Astrocyte (in vitro differentiated cells and primary cell): ENCODE results near the gene TMEM37. TPM values are rescaled to one million over a fixed set of nuclear protein-coding genes. Genes with fewer than 3 reads are reported as not detected.

Experiments
- DNase-seq: peaks from one replicate; pipeline ENCODE4 v3.0.0-alpha.2; 2010; ENCODE audit warnings: low read depth
- FAIRE-seq: peaks from 2 replicates; lab custom pipeline; 2011; peaks lifted over from hg19 to GRCh38; lab: Jason Lieb, UNC
- H2AFZ ChIP-seq: 2 replicates; pipeline ENCODE4 v1.6.0; 2012; ENCODE audit warnings: low read depth, low read length, inconsistent platforms
- H3K27ac ChIP-seq: 2 replicates; pipeline ENCODE4 v1.5.1; 2011; ENCODE audit warnings: low read depth, low read length, inconsistent platforms
- H3K27me3 ChIP-seq: 2 replicates; pipeline ENCODE4 v1.6.0; 2011; ENCODE audit warnings: low read length, inconsistent platforms; ENCODE audit not compliant: insufficient read depth
- H3K36me3 ChIP-seq: 2 replicates; pipeline ENCODE4 v1.5.1; 2011; ENCODE audit warnings: low read length, inconsistent platforms; ENCODE audit not compliant: insufficient read depth
- H3K4me1 ChIP-seq: 2 replicates; pipeline ENCODE4 v1.5.1; 2011; ENCODE audit warnings: low read length, inconsistent platforms; ENCODE audit not compliant: insufficient read depth
- H3K4me2 ChIP-seq: 2 replicates; pipeline ENCODE4 v1.6.0; 2012; ENCODE audit warnings: low read length, inconsistent platforms
- H3K4me3 ChIP-seq: 2 replicates; pipeline ENCODE4 v1.5.1; 2011; ENCODE audit warnings: low read depth, mild to moderate bottlenecking, low read length, inconsistent platforms; ENCODE audit not compliant: insufficient read depth
- H3K79me2 ChIP-seq: 2 replicates; pipeline ENCODE4 v1.6.0; 2012; ENCODE audit warnings: mild to moderate bottlenecking, low read length, inconsistent platforms; ENCODE audit not compliant: insufficient read depth
- H3K9ac ChIP-seq: 2 replicates; pipeline ENCODE4 v1.6.0; 2012; ENCODE audit warnings: mild to moderate bottlenecking, low read length, inconsistent platforms
- H3K9me3 ChIP-seq: 2 replicates; pipeline ENCODE4 v1.5.1; 2012; ENCODE audit warnings: low read depth, mild to moderate bottlenecking, low read length, inconsistent platforms; ENCODE audit not compliant: insufficient read depth
- H4K20me1 ChIP-seq: 2 replicates; pipeline ENCODE4 v1.6.0; 2012; ENCODE audit warnings: low read length, inconsistent platforms; ENCODE audit not compliant: insufficient read depth
- H3K27ac Mint-ChIP-seq: one replicate; pipeline ENCODE4 v1.8.0; 2021; ENCODE audit warnings: mild to moderate bottlenecking, mixed read lengths; ENCODE audit not compliant: unreplicated experiment
- H3K27me3 Mint-ChIP-seq: one replicate; pipeline ENCODE4 v1.8.0; 2021; ENCODE audit warnings: low read depth, mixed read lengths; ENCODE audit not compliant: unreplicated experiment
- H3K36me3 Mint-ChIP-seq: one replicate; pipeline ENCODE4 v1.8.0; 2021; ENCODE audit warnings: low read depth, mixed read lengths; ENCODE audit not compliant: unreplicated experiment
- H3K4me1 Mint-ChIP-seq: one replicate; pipeline ENCODE4 v1.8.0; 2021; ENCODE audit warnings: low read depth, mixed read lengths; ENCODE audit not compliant: unreplicated experiment
- H3K4me3 Mint-ChIP-seq: one replicate; pipeline ENCODE4 v1.8.0; 2021; ENCODE audit warnings: mild to moderate bottlenecking, moderate library complexity, mixed read lengths; ENCODE audit not compliant: unreplicated experiment
- H3K9me3 Mint-ChIP-seq: one replicate; pipeline ENCODE4 v1.8.0; 2021; ENCODE audit warnings: mild to moderate bottlenecking, mixed read lengths; ENCODE audit not compliant: unreplicated experiment
- EZH2 ChIP-seq: IDR thresholded peaks from 2 replicates; pipeline ENCODE4 v1.6.1; 2012; ENCODE audit warnings: mild to moderate bottlenecking, low read length, inconsistent platforms; ENCODE audit not compliant: insufficient read depth
- total RNA-seq: library from RNA; stranded (reverse); gene quantifications from 2 replicates; pipeline ENCODE4 v1.2.1, GENCODE V29; 2021
- TF ChIP-seq, protein P1 (sequence below): IDR thresholded peaks from 2 replicates; pipeline ENCODE4 v1.5.1; 2011; ENCODE audit warnings: low read depth, mild to moderate bottlenecking, inconsistent platforms, low read length, moderate library complexity; ENCODE audit not compliant: insufficient read depth

TMEM37 gene
- total RNA-seq, 1 donor from 2014 or later: 1.6 TPM

GRCh38 chr2:119425620-119426395 is 5.8 kb upstream of the TMEM37 start:
- Mint-ChIP-seq H3K9me3 (peaks cover 16% of the 10 kb centered on the region), H3K4me3 (no peak overlapping the region), H3K36me3 (no peaks in the 10 kb centered on the region), H3K4me1 (peaks cover 1% of the 10 kb centered on the region), H3K27me3 (peaks cover 50% of the 10 kb centered on the region), H3K27ac (no peak overlapping the region)
- peaks cover 4% of the 10 kb centered on the region for H3K9me3 ChIP-seq
- no peak overlapping the region for H3K9ac ChIP-seq
- no peaks in the 10 kb centered on the region for H3K36me3 ChIP-seq
- TF ChIP-seq, protein P1, sequence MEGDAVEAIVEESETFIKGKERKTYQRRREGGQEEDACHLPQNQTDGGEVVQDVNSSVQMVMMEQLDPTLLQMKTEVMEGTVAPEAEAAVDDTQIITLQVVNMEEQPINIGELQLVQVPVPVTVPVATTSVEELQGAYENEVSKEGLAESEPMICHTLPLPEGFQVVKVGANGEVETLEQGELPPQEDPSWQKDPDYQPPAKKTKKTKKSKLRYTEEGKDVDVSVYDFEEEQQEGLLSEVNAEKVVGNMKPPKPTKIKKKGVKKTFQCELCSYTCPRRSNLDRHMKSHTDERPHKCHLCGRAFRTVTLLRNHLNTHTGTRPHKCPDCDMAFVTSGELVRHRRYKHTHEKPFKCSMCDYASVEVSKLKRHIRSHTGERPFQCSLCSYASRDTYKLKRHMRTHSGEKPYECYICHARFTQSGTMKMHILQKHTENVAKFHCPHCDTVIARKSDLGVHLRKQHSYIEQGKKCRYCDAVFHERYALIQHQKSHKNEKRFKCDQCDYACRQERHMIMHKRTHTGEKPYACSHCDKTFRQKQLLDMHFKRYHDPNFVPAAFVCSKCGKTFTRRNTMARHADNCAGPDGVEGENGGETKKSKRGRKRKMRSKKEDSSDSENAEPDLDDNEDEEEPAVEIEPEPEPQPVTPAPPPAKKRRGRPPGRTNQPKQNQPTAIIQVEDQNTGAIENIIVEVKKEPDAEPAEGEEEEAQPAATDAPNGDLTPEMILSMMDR: no peak
- H2AFZ ChIP-seq: no peak overlapping the region
- FAIRE-seq (no peak), DNase-seq (no peak)
- H3K27ac ChIP-seq: no peak overlapping the region
- no peak overlapping the region for H3K4me3 ChIP-seq
- no peak overlapping the region for H3K4me2 ChIP-seq
- peaks cover 35% of the 10 kb centered on the region for H3K27me3 ChIP-seq
- H3K79me2 ChIP-seq: no peaks in the 10 kb centered on the region
- H3K4me1 ChIP-seq: no peaks in the 10 kb centered on the region
- H4K20me1 ChIP-seq: no peaks in the 10 kb centered on the region

GRCh38 chr2:119426396-119426675 is 5.3 kb upstream of the TMEM37 start:
- no peaks in the 10 kb centered on the region for H3K36me3 Mint-ChIP-seq
- no peak overlapping the region for H3K4me3 Mint-ChIP-seq
- Histone ChIP-seq H3K9me3 (no peaks in the 10 kb centered on the region), H4K20me1 (no peaks in the 10 kb centered on the region), H2AFZ (no peak overlapping the region), H3K79me2 (no peaks in the 10 kb centered on the region), H3K27ac (no peak overlapping the region), H3K4me2 (no peak overlapping the region), H3K36me3 (no peaks in the 10 kb centered on the region), H3K27me3 (peaks cover 31% of the 10 kb centered on the region), H3K9ac (no peak overlapping the region), H3K4me3 (no peak overlapping the region), H3K4me1 (peaks cover 3% of the 10 kb centered on the region)
- peaks cover 51% of the 10 kb centered on the region for H3K27me3 Mint-ChIP-seq
- no peak overlapping the region for H3K27ac Mint-ChIP-seq
- peaks cover 14% of the 10 kb centered on the region for H3K9me3 Mint-ChIP-seq
- DNase-seq (no peak), FAIRE-seq (no peak)
- TF ChIP-seq, protein P1: no peak
- TF ChIP-seq EZH2: no peak
- H3K4me1 Mint-ChIP-seq: peaks cover 1% of the 10 kb centered on the region

DNA sequence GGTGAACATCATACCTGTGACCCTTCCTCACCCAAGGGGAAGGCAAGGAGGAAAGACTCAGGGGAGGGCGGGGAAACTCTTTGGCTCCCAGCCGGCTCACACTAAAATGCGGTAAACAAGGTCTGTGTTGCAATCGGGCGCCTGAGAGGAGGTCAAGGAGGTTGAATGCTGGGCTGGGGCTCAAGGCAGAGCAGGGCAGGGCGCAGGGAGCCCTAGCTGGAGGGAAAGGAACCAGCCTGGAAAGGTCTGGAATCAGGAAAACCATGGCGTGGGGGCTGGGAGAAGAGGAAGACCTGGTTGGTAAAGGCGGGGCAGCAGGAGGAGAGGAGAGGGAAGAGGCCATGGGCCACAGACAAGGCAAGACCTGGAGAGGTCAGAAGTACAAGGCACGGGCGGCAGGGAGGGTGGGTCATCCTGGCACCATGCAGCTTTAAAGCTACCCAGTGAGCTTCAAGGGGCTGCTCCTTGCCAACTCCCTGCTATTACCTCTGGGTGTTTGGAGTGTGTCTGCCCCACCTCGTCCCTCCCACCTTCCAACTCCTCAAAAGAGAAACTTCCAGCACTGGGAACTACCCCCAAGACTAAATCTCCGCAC is 4.8 kb upstream of the TMEM37 start:
- FAIRE-seq (no peak), DNase-seq (no peak)
- Histone ChIP-seq H3K36me3 (no peaks in the 10 kb centered on the region), H3K4me2 (no peak overlapping the region), H3K4me3 (no peak overlapping the region), H3K4me1 (peaks cover 4% of the 10 kb centered on the region), H3K9ac (no peak overlapping the region), H3K27me3 (peaks cover 25% of the 10 kb centered on the region), H4K20me1 (no peaks in the 10 kb centered on the region), H3K27ac (no peak overlapping the region), H2AFZ (no peak overlapping the region), H3K9me3 (no peaks in the 10 kb centered on the region), H3K79me2 (no peaks in the 10 kb centered on the region)
- no peak overlapping the region for H3K4me3 Mint-ChIP-seq
- H3K36me3 Mint-ChIP-seq: no peaks in the 10 kb centered on the region
- TF ChIP-seq, protein P1: no peak
- no peak for TF ChIP-seq EZH2
- H3K27ac Mint-ChIP-seq: no peak overlapping the region
- H3K9me3 Mint-ChIP-seq: peaks cover 10% of the 10 kb centered on the region
- H3K4me1 Mint-ChIP-seq: peaks cover 1% of the 10 kb centered on the region
- peaks cover 51% of the 10 kb centered on the region for H3K27me3 Mint-ChIP-seq
